ENCODE measurements around the gene STARD10.

The STARD10 gene

GRCh38 chr11:72741849-72742512, 51.9 kb downstream of the STARD10 start:
- DNase-seq, result no peak

- no peak for DNase-seq
Observed at GRCh38 chr11:72741429-72741833, 52.4 kb downstream of the STARD10 start.

GRCh38 chr11:72740562-72741428, 53.1 kb downstream of the STARD10 start:
- no peak for DNase-seq

- DNase-seq, result no peak
Observed at GRCh38 chr11:72740060-72740424, 53.8 kb downstream of the STARD10 start.

- DNase-seq, result no peak
Observed at GRCh38 chr11:72739240-72740059, 54.4 kb downstream of the STARD10 start.

- DNase-seq, result no peak
Observed at GRCh38 chr11:72738199-72739141, 55.4 kb downstream of the STARD10 start.

GRCh38 chr11:72737336-72737735, 56.5 kb downstream of the STARD10 start:
- no peak for DNase-seq

- DNase-seq, result no peak
Observed at GRCh38 chr11:72736452-72737069, 57.3 kb downstream of the STARD10 start.

- no peak for DNase-seq
Observed at GRCh38 chr11:72735495-72736027, 58.3 kb downstream of the STARD10 start.

GRCh38 chr11:72732329-72732728, 61.5 kb downstream of the STARD10 start:
- DNase-seq, result no peak

- DNase-seq, result no peak
Observed at GRCh38 chr11:72730737-72731136, 63.1 kb downstream of the STARD10 start.

GRCh38 chr11:72730243-72730642, 63.6 kb downstream of the STARD10 start:
- no peak for DNase-seq

GRCh38 chr11:72727521-72727920, 66.3 kb downstream of the STARD10 start:
- no peak for DNase-seq

- no peak for DNase-seq
Observed at GRCh38 chr11:72726266-72727220, 67.3 kb downstream of the STARD10 start.

GRCh38 chr11:72725724-72726028, 68.2 kb downstream of the STARD10 start:
- no peak for DNase-seq

GRCh38 chr11:72724851-72725723, 68.8 kb downstream of the STARD10 start:
- DNase-seq, result peak; percentile 78

GRCh38 chr11:72724021-72724551, 69.8 kb downstream of the STARD10 start:
- DNase-seq, result no peak

- no peak for DNase-seq
Observed at GRCh38 chr11:72723508-72723907, 70.3 kb downstream of the STARD10 start.
